Measurements from ENCODE around the gene SMC3.

SMC3 gene

GRCh38 chr10:110649347-110650264, 82.1 kb downstream of the SMC3 start:
- TF ChIP-seq CTCF (IDR thresholded peaks at IDR 0.05) = no peak
- H3K27ac ChIP-seq = no peak overlapping the region
- peaks cover 98% of the 10 kb centered on the region for H3K27me3 ChIP-seq
- no peaks in the 10 kb centered on the region for H3K9me3 ChIP-seq
- H3K4me1 ChIP-seq (ENCODE audit: control insufficient read depth in 1 of 2, insufficient read depth in 1 of 2, low read depth in 1 of 2, low read length in 1 of 2) = peaks cover 0 to under 1% of the 10 kb centered on the region in 2 experiments
- no peak overlapping the region for H3K4me3 ChIP-seq (ENCODE audit: low read depth in 1 of 2, low read length in 1 of 2)
- H3K36me3 ChIP-seq = no peaks in the 10 kb centered on the region

GRCh38 chr10:110650265-110650668, 82.8 kb downstream of the SMC3 start:
- TF ChIP-seq CTCF (IDR thresholded peaks at IDR 0.05) = no peak
- Histone ChIP-seq H3K36me3 (no peaks in the 10 kb centered on the region), H3K4me1 (ENCODE audit: control insufficient read depth in 1 of 2, insufficient read depth in 1 of 2, low read depth in 1 of 2, low read length in 1 of 2) (no peaks in the 10 kb centered on the region), H3K9me3 (no peaks in the 10 kb centered on the region), H3K27ac (no peak overlapping the region), H3K4me3 (ENCODE audit: low read depth in 1 of 2, low read length in 1 of 2) (no peak overlapping the region), H3K27me3 (peaks cover 92% of the 10 kb centered on the region)

- Histone ChIP-seq H3K27me3 (peaks cover 82% of the 10 kb centered on the region), H3K4me3 (ENCODE audit: low read depth in 1 of 2, low read length in 1 of 2) (no peak overlapping the region), H3K27ac (no peak overlapping the region), H3K4me1 (ENCODE audit: control insufficient read depth in 1 of 2, insufficient read depth in 1 of 2, low read depth in 1 of 2, low read length in 1 of 2) (no peaks in the 10 kb centered on the region), H3K9me3 (no peaks in the 10 kb centered on the region), H3K36me3 (no peaks in the 10 kb centered on the region)
- TF ChIP-seq CTCF (IDR thresholded peaks at IDR 0.05) = no peak
Observed at GRCh38 chr10:110651044-110651958, 83.8 kb downstream of the SMC3 start.

- no peak for TF ChIP-seq CTCF (IDR thresholded peaks at IDR 0.05)
- H3K36me3 ChIP-seq = no peaks in the 10 kb centered on the region
- H3K9me3 ChIP-seq = no peaks in the 10 kb centered on the region
- H3K4me1 ChIP-seq (ENCODE audit: control insufficient read depth in 1 of 2, insufficient read depth in 1 of 2, low read depth in 1 of 2, low read length in 1 of 2) = no peaks in the 10 kb centered on the region
- H3K27ac ChIP-seq = no peak overlapping the region
- H3K27me3 ChIP-seq = peaks cover 69% of the 10 kb centered on the region
- no peak overlapping the region for H3K4me3 ChIP-seq (ENCODE audit: low read depth in 1 of 2, low read length in 1 of 2)
Observed at GRCh38 chr10:110652475-110653118, 85.1 kb downstream of the SMC3 start.
